IPS DF 6.9 (cell line): ENCODE measurements around the gene KDM1B.
"Not testable (repeated sequence)": the region's sequence is repeated elsewhere in the genome, so short reads cannot be mapped to it uniquely, and the experiment has no call there.

ENCODE experiments used
- DNase-seq: peaks from one replicate; pipeline ENCODE4 v3.0.0-alpha.2; 2013; ENCODE audit warnings: low read depth, low spot score
- H3K27ac ChIP-seq: one replicate; pipeline ENCODE4 v1.5.1; 2013; ENCODE audit warnings: low read length, control low read depth
- H3K27me3 ChIP-seq: 2 replicates; pipeline ENCODE4 v1.6.1; 2013; ENCODE audit warnings: mild to moderate bottlenecking, low read length; ENCODE audit not compliant: control insufficient read depth, insufficient read depth
- H3K36me3 ChIP-seq: 2 replicates; pipeline ENCODE4 v1.6.1; 2013; ENCODE audit warnings: low read length; ENCODE audit not compliant: control insufficient read depth, insufficient read depth
- H3K4me1 ChIP-seq: 2 replicates; pipeline ENCODE4 v1.6.1; 2013; ENCODE audit warnings: low read length; ENCODE audit not compliant: control insufficient read depth, insufficient read depth
- H3K4me3 ChIP-seq: 2 replicates; pipeline ENCODE4 v1.5.1; 2013; ENCODE audit warnings: mild to moderate bottlenecking, low read length
- H3K9me3 ChIP-seq: 2 replicates; pipeline ENCODE4 v1.6.1; 2013; ENCODE audit warnings: low read length, inconsistent platforms; ENCODE audit not compliant: control insufficient read depth, insufficient read depth
- WGBS: extraction: QIAGEN DNeasy Blood & Tissue Kit; methylation state at CpG from one replicate; pipeline ENCODE4 v1.1.7; 2013; ENCODE audit warnings: mixed read lengths, missing lambda C conversion rate; ENCODE audit not compliant: insufficient read length, insufficient coverage; 5-methylcytosine and 5-hydroxymethylcytosine counted together

The KDM1B gene

GRCh38 chr6:18186540-18187250 is 31.5 kb downstream of the KDM1B start:
- no CpG with 5 or more reads among the region's 4 CpGs for WGBS
- Histone ChIP-seq H3K9me3 (no peaks in the 10 kb centered on the region), H3K4me1 (0 out of 2 replicates have a peak, but pooled peaks cover 1% of the 10 kb centered on the region), H3K36me3 (no peaks in the 10 kb centered on the region), H3K27me3 (no peaks in the 10 kb centered on the region), H3K27ac (no peak overlapping the region), H3K4me3 (no peak overlapping the region)
- no peak for DNase-seq

GRCh38 chr6:18187701-18188100 is 32.5 kb downstream of the KDM1B start:
- Histone ChIP-seq H3K27ac (no peak overlapping the region), H3K36me3 (no peaks in the 10 kb centered on the region), H3K4me1 (0 out of 2 replicates have a peak, but pooled peaks cover 1% of the 10 kb centered on the region), H3K9me3 (no peaks in the 10 kb centered on the region), H3K27me3 (no peaks in the 10 kb centered on the region), H3K4me3 (no peak overlapping the region)
- WGBS = no CpG with 5 or more reads among the region's 10 CpGs
- DNase-seq = no peak

- Histone ChIP-seq H3K27ac (no peak overlapping the region), H3K36me3 (no peaks in the 10 kb centered on the region), H3K27me3 (no peaks in the 10 kb centered on the region), H3K9me3 (no peaks in the 10 kb centered on the region), H3K4me3 (no peak overlapping the region), H3K4me1 (0 out of 2 replicates have a peak, but pooled peaks cover 1% of the 10 kb centered on the region)
- WGBS = no CpG with 5 or more reads among the region's 2 CpGs
- no peak for DNase-seq
These were observed 34.0 kb downstream of the KDM1B start for GRCh38 chr6:18189196-18189595.

GRCh38 chr6:18192026-18192425 is 36.8 kb downstream of the KDM1B start:
- H3K4me3 ChIP-seq = no peak overlapping the region
- H3K27me3 ChIP-seq = no peaks in the 10 kb centered on the region
- H3K36me3 ChIP-seq = no peaks in the 10 kb centered on the region
- no peak overlapping the region for H3K27ac ChIP-seq
- peaks cover 1% of the 10 kb centered on the region; the same call in 1 of the 2 replicates for H3K4me1 ChIP-seq
- no peak for DNase-seq
- no CpG with 5 or more reads among the region's 3 CpGs for WGBS
- H3K9me3 ChIP-seq = no peaks in the 10 kb centered on the region

GRCh38 chr6:18203786-18204185 is 48.6 kb downstream of the KDM1B start:
- H3K36me3 ChIP-seq = no peaks in the 10 kb centered on the region
- no peak for DNase-seq
- H3K4me3 ChIP-seq = no peak overlapping the region
- H3K27ac ChIP-seq = no peak overlapping the region
- H3K27me3 ChIP-seq = no peaks in the 10 kb centered on the region
- 0 out of 2 replicates have a peak, but pooled peaks cover 1% of the 10 kb centered on the region for H3K4me1 ChIP-seq
- WGBS = no CpG with 5 or more reads among the region's 6 CpGs
- no peaks in the 10 kb centered on the region for H3K9me3 ChIP-seq

- no peak overlapping the region for H3K4me3 ChIP-seq
- H3K9me3 ChIP-seq = no peaks in the 10 kb centered on the region
- no CpG with 5 or more reads among the region's 8 CpGs for WGBS
- no peaks in the 10 kb centered on the region for H3K27me3 ChIP-seq
- H3K36me3 ChIP-seq = no peaks in the 10 kb centered on the region
- no peak overlapping the region for H3K27ac ChIP-seq
- H3K4me1 ChIP-seq = 0 out of 2 replicates have a peak, but pooled peaks cover 1% of the 10 kb centered on the region
- DNase-seq = no peak
These were observed 49.5 kb downstream of the KDM1B start for GRCh38 chr6:18204691-18205090.

GRCh38 chr6:18206591-18206990 is 51.4 kb downstream of the KDM1B start:
- Histone ChIP-seq H3K4me3 (no peak overlapping the region), H3K4me1 (0 out of 2 replicates have a peak, but pooled peaks cover 1% of the 10 kb centered on the region), H3K27me3 (no peaks in the 10 kb centered on the region), H3K27ac (no peak overlapping the region), H3K36me3 (no peaks in the 10 kb centered on the region; the same call in 1 of the 2 replicates), H3K9me3 (no peaks in the 10 kb centered on the region)
- no CpG with 5 or more reads among the region's 6 CpGs for WGBS
- DNase-seq = no peak

GRCh38 chr6:18207438-18207837 is 52.2 kb downstream of the KDM1B start:
- no CpG with 5 or more reads among the region's 8 CpGs for WGBS

GRCh38 chr6:18207949-18208348 is 52.7 kb downstream of the KDM1B start:
- Histone ChIP-seq H3K9me3 (no peaks in the 10 kb centered on the region), H3K27ac (no peak overlapping the region), H3K4me3 (no peak overlapping the region), H3K4me1 (0 out of 2 replicates have a peak, but pooled peaks cover 1% of the 10 kb centered on the region), H3K36me3 (no peaks in the 10 kb centered on the region; the same call in 1 of the 2 replicates), H3K27me3 (no peaks in the 10 kb centered on the region)
- no CpG with 5 or more reads among the region's 2 CpGs for whole genome bisulfite sequencing
- DNase-seq = no peak

More at GRCh38 chr6:18207438-18207837, 52.2 kb downstream of the KDM1B start:
- Histone ChIP-seq H3K4me1 (0 out of 2 replicates have a peak, but pooled peaks cover 1% of the 10 kb centered on the region), H3K36me3 (no peaks in the 10 kb centered on the region; the same call in 1 of the 2 replicates), H3K27ac (no peak overlapping the region), H3K4me3 (no peak overlapping the region), H3K27me3 (no peaks in the 10 kb centered on the region), H3K9me3 (no peaks in the 10 kb centered on the region)
- no peak for DNase-seq

GRCh38 chr6:18208778-18209177 is 53.6 kb downstream of the KDM1B start:
- no CpG with 5 or more reads among the region's 9 CpGs for WGBS
- H3K9me3 ChIP-seq = not testable (repeated sequence)

More at GRCh38 chr6:18208778-18209177, 53.6 kb downstream of the KDM1B start:
- not testable (repeated sequence) for H3K27ac ChIP-seq, H3K4me3 ChIP-seq, H3K36me3 ChIP-seq, H3K4me1 ChIP-seq, H3K27me3 ChIP-seq, DNase-seq
